A549 (cell line): ENCODE measurements around the gene CFHR1. TPM values are rescaled to one million over a fixed set of nuclear protein-coding genes. Genes with fewer than 3 reads are reported as not detected.
"Not testable (repeated sequence)": the region's sequence is repeated elsewhere in the genome, so short reads cannot be mapped to it uniquely, and the experiment has no call there.

Source experiments
- ATAC-seq, 2 experiments: fragments of 200-7000 bp in 1 of 2; fragments of >200 bp in 1 of 2; cut with Nextera tagmentation in 1 of 2; cut with Tn5 transposase in 1 of 2; 3 replicates each; pipeline versions ENCODE4 v1.8.0 to v1.9.1; 2018 to 2020; ENCODE audit warnings: mild to moderate bottlenecking in 1 of 2, moderate library complexity in 1 of 2
- CTCF ChIA-PET: fragments of 300-600 bp; sonication (Branson Sonifier 250); formaldehyde crosslinking; extraction: SDS; loops from one replicate; lab custom pipeline; 2021; ENCODE audit warnings: antibody characterized with exemption, inconsistent platforms; lab: Yijun Ruan, JAX
- POLR2A ChIA-PET: fragments of 350-600 bp; formaldehyde crosslinking; extraction: SDS; loops from one replicate; lab custom pipeline; 2021; ENCODE audit warnings: antibody characterized with exemption, inconsistent platforms; lab: Yijun Ruan, JAX
- DNase-seq, 2 experiments: peaks; one replicate each; pipeline versions ENCODE4 v3.0.0 to v3.0.0-alpha.2; 2011 to 2016; ENCODE audit warnings: low read depth in 1 of 2, low spot score in 1 of 2
- FAIRE-seq: peaks from 2 replicates; lab custom pipeline; 2011; peaks lifted over from hg19 to GRCh38; lab: Jason Lieb, UNC
- H3K27ac ChIP-seq, 2 experiments: fragments of >200 bp; sonication (Bioruptor Twin); formaldehyde crosslinking; 3 replicates each; pipeline ENCODE4 v1.5.1; 2016 to 2017
- H3K4me1 ChIP-seq: fragments of >200 bp; sonication (Bioruptor Twin); formaldehyde crosslinking; 3 replicates; pipeline ENCODE4 v1.6.1; 2016
- H3K4me2 ChIP-seq: fragments of >200 bp; sonication (Bioruptor Twin); formaldehyde crosslinking; 3 replicates; pipeline ENCODE4 v1.6.1; 2016
- H3K4me3 ChIP-seq: fragments of >200 bp; sonication (Bioruptor Twin); formaldehyde crosslinking; 3 replicates; pipeline ENCODE4 v1.5.1; 2016
- H3K9me3 ChIP-seq: fragments of >200 bp; sonication (Bioruptor Twin); formaldehyde crosslinking; 3 replicates; pipeline ENCODE4 v1.6.1; 2016
- BHLHE40 ChIP-seq: IDR thresholded peaks from 2 replicates; pipeline ENCODE4 v1.6.1; 2012; ENCODE audit warnings: low read depth, low read length, inconsistent platforms
- CHD4 ChIP-seq: fragments of 200-600 bp; sonication (generic); IDR thresholded peaks from 2 replicates; pipeline ENCODE4 v1.6.1; 2016; ENCODE audit warnings: antibody characterized with exemption, mild to moderate bottlenecking, borderline replicate concordance
- ESRRA ChIP-seq: fragments of 150-350 bp; IDR thresholded peaks from 2 replicates; pipeline ENCODE4 v1.6.1; 2014; ENCODE audit warnings: mild to moderate bottlenecking, low read length, borderline replicate concordance
- MAZ ChIP-seq: fragments of 150-350 bp; IDR thresholded peaks from 2 replicates; pipeline ENCODE4 v1.6.1; 2014; ENCODE audit warnings: antibody characterized with exemption, low read depth, low read length, borderline replicate concordance
- NR3C1 ChIP-seq: fragments of >200 bp; sonication (Bioruptor Twin); formaldehyde crosslinking; IDR thresholded peaks from 3 replicates; pipeline ENCODE4 v1.6.1; 2017
- RAD21 ChIP-seq, 2 experiments: fragments of >200 bp in 1 of 2; sonication (Bioruptor Twin) in 1 of 2; formaldehyde crosslinking in 1 of 2; IDR thresholded peaks in 1 of 2; conservative IDR thresholded peaks in 1 of 2; 2 replicates in 1 of 2; 3 replicates in 1 of 2; pipeline ENCODE4 v1.6.1; 2012 to 2018; ENCODE audit warnings: inconsistent platforms in 1 of 2
- RARB ChIP-seq: fragments of 250-450 bp; sonication (Bioruptor Pico); IDR thresholded peaks from 2 replicates; pipeline ENCODE4 v1.8.0; 2021; ENCODE audit warnings: mild to moderate bottlenecking, moderate library complexity
- RCOR1 ChIP-seq: fragments of 150-350 bp; IDR thresholded peaks from 2 replicates; pipeline ENCODE4 v1.6.1; 2014; ENCODE audit warnings: antibody characterized with exemption, low read length, low read depth
- RFX5 ChIP-seq: fragments of 450-650 bp; IDR thresholded peaks from 2 replicates; pipeline ENCODE4 v1.7.1; 2014; ENCODE audit warnings: antibody characterized with exemption, mild to moderate bottlenecking, moderate library complexity
- SMC3 ChIP-seq: fragments of >200 bp; sonication (Bioruptor Twin); formaldehyde crosslinking; IDR thresholded peaks from 3 replicates; pipeline ENCODE4 v1.6.1; 2018; ENCODE audit warnings: inconsistent platforms
- TFCP2L1 ChIP-seq: fragments of 250-450 bp; sonication (Bioruptor Pico); IDR thresholded peaks from 2 replicates; pipeline ENCODE4 v1.5.0; 2021; ENCODE audit warnings: mild to moderate bottlenecking
- WGBS: methylation state at CpG from one replicate; pipeline ENCODE4 v1.1.6; 2017; ENCODE audit errors: missing lambda C conversion rate; 5-methylcytosine and 5-hydroxymethylcytosine counted together
- polyA plus RNA-seq, 4 experiments: library from polyadenylated mRNA; depleted of rRNA in 3 of 4; stranded (reverse); fragments of >200 nt; fragmentation: RNase III in 1 of 4; extraction: RNeasy Plus Mini Kit Qiagen cat#74134 plus additional on column Dnase treatment in 1 of 4; gene quantifications; 2 replicates in 3 of 4; 3 replicates in 1 of 4; pipeline ENCODE4 v1.2.3, GENCODE V29; 2011 to 2017
- TF ChIP-seq, protein P1 (sequence below): fragments of 200-600 bp; sonication (generic); IDR thresholded peaks from 2 replicates; pipeline ENCODE4 v1.6.1; 2016; ENCODE audit warnings: antibody characterized with exemption, mild to moderate bottlenecking, moderate library complexity
- TF ChIP-seq, protein P2 (sequence below): fragments of >200 bp; sonication (Bioruptor Twin); formaldehyde crosslinking; IDR thresholded peaks from 3 replicates; pipeline ENCODE4 v1.5.1; 2016
- TF ChIP-seq, protein P3 (sequence below): fragments of 250-450 bp; sonication (Bioruptor Pico); IDR thresholded peaks from 2 replicates; pipeline ENCODE4 v1.5.0; 2020; ENCODE audit warnings: low read depth, mild to moderate bottlenecking, moderate library complexity

The CFHR1 gene
- polyA plus RNA-seq, 2 of the 4 experiments (the other 2 are of a cell fraction): 0.63 to 2.1 TPM

DNA sequence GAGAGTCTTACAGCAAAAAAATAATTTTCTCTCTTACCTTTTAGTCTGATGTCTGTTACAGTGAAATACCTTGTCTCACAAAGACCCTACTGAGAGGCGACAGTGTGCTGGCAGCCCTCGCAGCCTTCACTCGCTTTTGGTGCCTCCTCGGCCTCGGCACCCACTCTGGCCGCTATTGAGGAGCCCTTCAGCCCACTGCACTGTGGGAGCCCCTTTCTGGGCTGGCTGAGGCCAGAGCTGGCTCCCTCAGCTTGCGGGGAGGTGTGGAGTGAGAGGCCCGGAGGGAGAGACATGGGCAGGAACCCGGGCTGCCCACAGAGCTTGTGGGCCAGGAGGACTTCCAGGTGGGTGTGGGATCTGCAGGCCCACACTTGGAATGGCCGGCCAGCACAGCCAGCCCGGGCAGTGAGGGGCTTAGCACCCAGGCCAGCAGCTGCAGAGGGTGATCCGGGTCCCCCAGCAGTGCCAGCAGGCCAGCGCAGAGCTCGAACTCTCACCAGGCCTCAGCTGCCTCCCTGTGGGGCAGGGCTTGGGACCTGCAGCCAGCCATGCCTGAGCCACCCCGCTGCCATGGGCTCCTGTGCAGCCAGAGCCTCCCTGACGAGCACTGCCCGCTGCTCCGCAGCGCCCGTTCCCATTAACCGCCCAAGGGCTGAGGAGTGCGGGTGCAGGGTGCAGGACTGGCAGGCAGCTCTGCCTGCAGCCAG, 10.8 kb upstream of the CFHR1 start:
- WGBS: 86% methylated on average over 3 of the region's 22 CpGs
- DNase-seq: no peak
- POLR2A ChIA-PET: no interaction called here
- Histone ChIP-seq H3K9me3 (no peaks in the 10 kb centered on the region), H3K4me3 (no peak overlapping the region), H3K27ac (no peak overlapping the region)
- FAIRE-seq: no peak
- TF ChIP-seq CHD4 (no peak), RCOR1 (no peak), MAZ (no peak), TFCP2L1 (CRISPR knock-in tag) (no peak), NR3C1 (no peak), RARB (CRISPR knock-in tag) (no peak), BHLHE40 (no peak), ESRRA (no peak), RFX5 (no peak)
- TF ChIP-seq, protein P1, sequence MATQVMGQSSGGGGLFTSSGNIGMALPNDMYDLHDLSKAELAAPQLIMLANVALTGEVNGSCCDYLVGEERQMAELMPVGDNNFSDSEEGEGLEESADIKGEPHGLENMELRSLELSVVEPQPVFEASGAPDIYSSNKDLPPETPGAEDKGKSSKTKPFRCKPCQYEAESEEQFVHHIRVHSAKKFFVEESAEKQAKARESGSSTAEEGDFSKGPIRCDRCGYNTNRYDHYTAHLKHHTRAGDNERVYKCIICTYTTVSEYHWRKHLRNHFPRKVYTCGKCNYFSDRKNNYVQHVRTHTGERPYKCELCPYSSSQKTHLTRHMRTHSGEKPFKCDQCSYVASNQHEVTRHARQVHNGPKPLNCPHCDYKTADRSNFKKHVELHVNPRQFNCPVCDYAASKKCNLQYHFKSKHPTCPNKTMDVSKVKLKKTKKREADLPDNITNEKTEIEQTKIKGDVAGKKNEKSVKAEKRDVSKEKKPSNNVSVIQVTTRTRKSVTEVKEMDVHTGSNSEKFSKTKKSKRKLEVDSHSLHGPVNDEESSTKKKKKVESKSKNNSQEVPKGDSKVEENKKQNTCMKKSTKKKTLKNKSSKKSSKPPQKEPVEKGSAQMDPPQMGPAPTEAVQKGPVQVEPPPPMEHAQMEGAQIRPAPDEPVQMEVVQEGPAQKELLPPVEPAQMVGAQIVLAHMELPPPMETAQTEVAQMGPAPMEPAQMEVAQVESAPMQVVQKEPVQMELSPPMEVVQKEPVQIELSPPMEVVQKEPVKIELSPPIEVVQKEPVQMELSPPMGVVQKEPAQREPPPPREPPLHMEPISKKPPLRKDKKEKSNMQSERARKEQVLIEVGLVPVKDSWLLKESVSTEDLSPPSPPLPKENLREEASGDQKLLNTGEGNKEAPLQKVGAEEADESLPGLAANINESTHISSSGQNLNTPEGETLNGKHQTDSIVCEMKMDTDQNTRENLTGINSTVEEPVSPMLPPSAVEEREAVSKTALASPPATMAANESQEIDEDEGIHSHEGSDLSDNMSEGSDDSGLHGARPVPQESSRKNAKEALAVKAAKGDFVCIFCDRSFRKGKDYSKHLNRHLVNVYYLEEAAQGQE: no peak
- TF ChIP-seq, protein P2, sequence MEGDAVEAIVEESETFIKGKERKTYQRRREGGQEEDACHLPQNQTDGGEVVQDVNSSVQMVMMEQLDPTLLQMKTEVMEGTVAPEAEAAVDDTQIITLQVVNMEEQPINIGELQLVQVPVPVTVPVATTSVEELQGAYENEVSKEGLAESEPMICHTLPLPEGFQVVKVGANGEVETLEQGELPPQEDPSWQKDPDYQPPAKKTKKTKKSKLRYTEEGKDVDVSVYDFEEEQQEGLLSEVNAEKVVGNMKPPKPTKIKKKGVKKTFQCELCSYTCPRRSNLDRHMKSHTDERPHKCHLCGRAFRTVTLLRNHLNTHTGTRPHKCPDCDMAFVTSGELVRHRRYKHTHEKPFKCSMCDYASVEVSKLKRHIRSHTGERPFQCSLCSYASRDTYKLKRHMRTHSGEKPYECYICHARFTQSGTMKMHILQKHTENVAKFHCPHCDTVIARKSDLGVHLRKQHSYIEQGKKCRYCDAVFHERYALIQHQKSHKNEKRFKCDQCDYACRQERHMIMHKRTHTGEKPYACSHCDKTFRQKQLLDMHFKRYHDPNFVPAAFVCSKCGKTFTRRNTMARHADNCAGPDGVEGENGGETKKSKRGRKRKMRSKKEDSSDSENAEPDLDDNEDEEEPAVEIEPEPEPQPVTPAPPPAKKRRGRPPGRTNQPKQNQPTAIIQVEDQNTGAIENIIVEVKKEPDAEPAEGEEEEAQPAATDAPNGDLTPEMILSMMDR: no peak
- TF ChIP-seq, protein P3, sequence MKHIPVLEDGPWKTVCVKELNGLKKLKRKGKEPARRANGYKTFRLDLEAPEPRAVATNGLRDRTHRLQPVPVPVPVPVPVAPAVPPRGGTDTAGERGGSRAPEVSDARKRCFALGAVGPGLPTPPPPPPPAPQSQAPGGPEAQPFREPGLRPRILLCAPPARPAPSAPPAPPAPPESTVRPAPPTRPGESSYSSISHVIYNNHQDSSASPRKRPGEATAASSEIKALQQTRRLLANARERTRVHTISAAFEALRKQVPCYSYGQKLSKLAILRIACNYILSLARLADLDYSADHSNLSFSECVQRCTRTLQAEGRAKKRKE (CRISPR knock-in tag): no peak
- TF ChIP-seq, all 56 proteins: peak for 0
- H3K4me1 ChIP-seq: no peaks in the 10 kb centered on the region
- no peak for ATAC-seq
- CTCF ChIA-PET: no interaction called here
- H3K4me2 ChIP-seq: no peak overlapping the region

DNA sequence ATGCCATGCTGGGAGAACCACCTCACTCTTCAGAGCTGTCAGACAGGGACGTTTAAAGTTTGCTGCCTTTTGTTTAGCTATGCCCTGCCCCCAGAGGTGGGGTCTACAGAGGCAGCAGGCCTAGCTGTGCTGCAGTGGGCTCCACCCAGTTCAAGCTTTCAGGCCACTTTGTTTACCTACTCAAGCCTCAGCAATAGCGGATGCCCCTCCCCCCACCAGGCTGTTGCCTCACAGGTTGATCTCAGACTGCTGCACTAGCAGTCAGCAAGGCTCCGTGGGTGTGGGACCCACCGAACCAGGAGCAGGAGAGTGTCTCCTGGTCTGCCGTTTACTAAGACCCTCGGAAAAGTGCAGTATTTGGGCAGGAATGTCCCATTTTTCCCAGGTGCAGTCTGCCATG, 2.1 kb upstream of the CFHR1 start:
- H3K9me3 ChIP-seq, DNase-seq, CTCF ChIA-PET, POLR2A ChIA-PET, FAIRE-seq, H3K4me1 ChIP-seq, H3K4me2 ChIP-seq, H3K4me3 ChIP-seq, ATAC-seq, H3K27ac ChIP-seq: not testable (repeated sequence)
- 40% methylated on average over 1 of the region's 6 CpGs for WGBS

DNA sequence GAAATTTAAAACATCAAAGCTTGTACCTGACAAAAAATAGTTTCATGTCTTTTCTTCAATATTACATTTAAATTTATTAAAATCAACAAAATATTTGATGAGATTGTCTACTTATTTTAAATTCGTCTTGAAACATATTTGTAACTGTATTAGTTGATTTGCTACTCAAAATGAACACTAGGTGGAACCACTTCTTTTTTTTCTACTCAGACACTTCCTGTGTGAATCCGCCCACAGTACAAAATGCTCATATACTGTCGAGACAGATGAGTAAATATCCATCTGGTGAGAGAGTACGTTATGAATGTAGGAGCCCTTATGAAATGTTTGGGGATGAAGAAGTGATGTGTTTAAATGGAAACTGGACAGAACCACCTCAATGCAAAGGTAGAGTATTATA, 8.3 kb downstream of the CFHR1 start:
- H3K9me3 ChIP-seq, H3K4me3 ChIP-seq, H3K4me1 ChIP-seq, CTCF ChIA-PET, POLR2A ChIA-PET, H3K27ac ChIP-seq: not testable (repeated sequence)
- WGBS: 0% methylated on average over 4 of the region's 4 CpGs
- DNase-seq (peak; percentile 6 to 60), FAIRE-seq (peak; percentile 90), ATAC-seq (peak; percentile 87 to 93)
- TF ChIP-seq SMC3 (peak; percentile 51), RAD21 (conservative IDR thresholded peaks at IDR 0.05 in 1 of 2, IDR thresholded peaks at IDR 0.05 in 1 of 2) (peak; percentile 39 to 51; a peak in 4 of 5 replicates)
- TF ChIP-seq, protein P2: peak; percentile 51
- H3K4me2 ChIP-seq: peak overlapping the region; percentile 70

DNA sequence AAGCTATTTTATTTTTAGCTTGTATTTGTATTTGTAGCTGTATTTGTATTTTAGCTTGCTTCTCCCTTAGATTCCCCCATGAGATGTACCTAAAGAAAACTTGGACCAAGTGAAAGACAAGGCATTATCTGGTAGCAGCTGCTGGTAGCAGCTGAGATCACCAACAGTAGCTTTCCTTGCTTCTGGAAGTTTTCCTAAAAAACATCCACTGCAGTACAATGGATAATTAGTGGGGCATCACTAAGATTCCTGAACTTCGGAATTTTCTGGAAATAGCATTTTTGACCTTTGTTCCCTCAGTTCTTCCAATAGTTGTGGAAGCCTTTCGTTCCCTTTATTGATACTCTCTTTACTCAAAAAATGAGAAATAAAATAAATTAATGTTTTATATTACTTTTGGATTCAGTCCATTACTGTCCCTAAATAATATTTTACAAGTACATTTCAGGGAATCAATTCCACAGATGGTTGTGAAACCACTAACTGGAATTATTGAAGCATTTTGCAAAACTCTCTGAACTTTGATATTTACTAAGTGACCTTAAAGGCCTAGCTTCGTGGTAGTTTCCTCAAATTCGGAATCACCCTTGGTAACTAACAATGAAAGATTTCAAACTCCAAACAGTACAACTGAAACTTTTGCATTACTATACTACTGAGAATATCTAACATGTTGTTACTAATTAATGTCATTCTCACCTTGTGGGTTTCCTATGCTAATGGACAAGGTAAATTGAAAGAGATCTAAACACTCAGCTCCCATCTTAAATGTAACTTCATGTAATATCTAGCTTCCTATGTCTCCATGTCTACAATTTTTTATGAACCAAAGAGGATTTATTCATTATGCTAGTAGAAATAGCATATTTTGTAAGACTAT, 30.3 kb downstream of the CFHR1 start:
- POLR2A ChIA-PET: not testable (repeated sequence)

More for the DNA sequence above, 30.3 kb downstream of the CFHR1 start:
- H3K27ac ChIP-seq, DNase-seq, H3K4me2 ChIP-seq, ATAC-seq, H3K4me3 ChIP-seq, H3K4me1 ChIP-seq, CTCF ChIA-PET, H3K9me3 ChIP-seq, FAIRE-seq: not testable (repeated sequence)
- WGBS: 42% methylated on average over 2 of the region's 4 CpGs
